Chondrocyte (in vitro differentiated cells): ENCODE results near the gene ADGRF5. TPM values are rescaled to one million over a fixed set of nuclear protein-coding genes. Genes with fewer than 3 reads are reported as not detected.
A peak's percentile ranks its signal among the peaks of the same experiment; 100 is the strongest.
"Not testable (repeated sequence)": the region's sequence is repeated elsewhere in the genome, so short reads cannot be mapped to it uniquely, and the experiment has no call there.

Experiments used
- DNase-seq: peaks from one replicate; pipeline ENCODE4 v3.0.0; 2021; ENCODE audit warnings: mixed read lengths, low spot score
- H3K27ac Mint-ChIP-seq: one replicate; pipeline ENCODE4 v1.8.0; 2021; ENCODE audit warnings: mild to moderate bottlenecking, moderate library complexity, mixed read lengths; ENCODE audit not compliant: unreplicated experiment
- H3K27me3 Mint-ChIP-seq: 2 replicates; pipeline ENCODE4 v1.8.0; 2021; ENCODE audit warnings: low read depth, mixed read lengths
- H3K36me3 Mint-ChIP-seq: 2 replicates; pipeline ENCODE4 v1.8.0; 2021; ENCODE audit warnings: low read depth, mixed read lengths
- H3K4me1 Mint-ChIP-seq: 2 replicates; pipeline ENCODE4 v1.8.0; 2021; ENCODE audit warnings: low read depth, mild to moderate bottlenecking, mixed read lengths
- H3K4me3 Mint-ChIP-seq: one replicate; pipeline ENCODE4 v1.8.0; 2021; ENCODE audit warnings: mild to moderate bottlenecking, moderate library complexity, mixed read lengths; ENCODE audit not compliant: unreplicated experiment
- H3K9me3 Mint-ChIP-seq: 2 replicates; pipeline ENCODE4 v1.8.0; 2021; ENCODE audit warnings: low read depth, mixed read lengths
- CTCF ChIP-seq: fragments of 200-600 bp; sonication (generic); IDR thresholded peaks from 2 replicates; pipeline ENCODE4 v1.5.0; 2021; ENCODE audit warnings: antibody characterized with exemption, mild to moderate bottlenecking, moderate library complexity
- total RNA-seq: library from RNA; stranded (reverse); gene quantifications from 3 replicates; pipeline ENCODE4 v1.2.1, GENCODE V29; 2021

Gene ADGRF5
- total RNA-seq, 1 donor from 2014 or later: 0.67 TPM

DNA sequence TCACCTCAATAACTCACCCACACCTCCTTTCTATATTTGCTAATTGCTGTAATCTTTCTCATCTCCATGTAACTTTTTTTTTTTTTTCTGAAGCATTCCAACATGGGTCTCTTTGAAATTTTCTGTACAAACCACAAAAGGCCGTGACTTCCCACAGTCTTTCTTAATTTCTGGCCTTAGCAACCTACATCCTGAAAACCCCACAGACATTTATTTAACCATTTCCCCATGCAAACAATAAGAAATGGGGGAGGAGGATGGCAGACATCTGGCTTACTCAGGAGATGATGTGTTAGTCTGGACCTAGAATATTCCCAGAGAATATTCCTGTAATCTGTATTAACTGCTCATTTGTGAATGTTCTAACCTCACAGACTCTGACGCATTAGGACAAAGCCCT, 70.9 kb downstream of the ADGRF5 start:
- Mint-ChIP-seq H3K4me1 (peaks cover 11% of the 10 kb centered on the region), H3K27ac (no peak overlapping the region), H3K27me3 (peaks cover 12% of the 10 kb centered on the region), H3K9me3 (no peaks in the 10 kb centered on the region), H3K4me3 (no peak overlapping the region), H3K36me3 (no peaks in the 10 kb centered on the region)
- TF ChIP-seq CTCF: no peak
- DNase-seq: no peak

DNA sequence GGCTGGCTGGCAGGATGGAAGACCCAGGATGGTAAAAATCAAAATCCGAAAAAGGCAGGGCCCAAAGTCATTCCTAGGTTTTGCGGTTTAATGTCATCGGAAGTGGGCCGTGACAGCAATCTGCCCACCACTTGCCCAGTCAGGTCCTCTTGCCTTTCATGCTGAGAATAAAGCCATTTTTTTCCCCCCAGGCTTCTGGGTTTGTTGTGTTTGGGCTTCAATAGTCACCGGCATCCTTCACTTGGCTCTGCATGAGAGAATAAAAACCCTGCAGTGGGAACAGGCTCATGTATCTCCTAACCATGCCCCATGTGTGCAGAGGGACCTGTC, 72.4 kb downstream of the ADGRF5 start:
- no peak for TF ChIP-seq CTCF
- Mint-ChIP-seq H3K27me3 (peaks cover 16% of the 10 kb centered on the region), H3K9me3 (no peaks in the 10 kb centered on the region), H3K4me1 (peaks cover 11% of the 10 kb centered on the region), H3K27ac (peak overlapping the region; percentile 29), H3K36me3 (no peaks in the 10 kb centered on the region), H3K4me3 (peak overlapping the region; percentile 68)
- no peak for DNase-seq

DNA sequence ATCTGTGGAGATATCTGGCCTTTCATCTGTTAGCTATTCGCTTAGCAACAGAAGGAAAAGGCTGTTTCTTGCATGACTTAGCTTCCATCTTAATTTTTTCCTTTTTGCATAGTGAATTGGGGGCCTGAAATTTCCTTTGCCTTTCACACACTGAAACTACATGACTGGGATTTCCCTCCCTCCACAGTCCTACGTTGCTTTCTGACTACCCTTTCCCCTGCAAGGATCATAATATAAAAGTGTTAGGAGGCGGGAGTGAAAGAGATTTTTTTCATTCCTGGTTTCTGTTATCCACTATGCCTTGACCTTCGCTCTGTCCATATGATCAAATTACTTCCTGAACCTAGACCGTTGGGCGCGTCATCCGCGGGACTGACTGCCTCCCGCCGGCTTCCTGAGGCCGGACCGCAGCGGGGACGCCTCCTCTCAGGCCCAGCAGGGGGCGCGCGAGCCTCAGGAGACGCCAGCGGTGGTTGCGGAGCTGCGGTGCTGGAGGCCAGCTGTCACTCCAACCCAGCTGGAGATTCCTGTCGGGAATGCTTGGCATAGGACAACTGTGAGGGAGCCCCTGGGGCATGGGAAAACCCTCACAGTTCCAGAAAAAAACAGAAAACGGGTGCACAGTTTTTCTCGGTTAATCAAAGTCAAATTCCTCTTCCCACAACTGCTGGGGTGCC, 72.9 kb downstream of the ADGRF5 start:
- H3K4me3 Mint-ChIP-seq: peak overlapping the region; percentile 68
- no peak for DNase-seq

DNA sequence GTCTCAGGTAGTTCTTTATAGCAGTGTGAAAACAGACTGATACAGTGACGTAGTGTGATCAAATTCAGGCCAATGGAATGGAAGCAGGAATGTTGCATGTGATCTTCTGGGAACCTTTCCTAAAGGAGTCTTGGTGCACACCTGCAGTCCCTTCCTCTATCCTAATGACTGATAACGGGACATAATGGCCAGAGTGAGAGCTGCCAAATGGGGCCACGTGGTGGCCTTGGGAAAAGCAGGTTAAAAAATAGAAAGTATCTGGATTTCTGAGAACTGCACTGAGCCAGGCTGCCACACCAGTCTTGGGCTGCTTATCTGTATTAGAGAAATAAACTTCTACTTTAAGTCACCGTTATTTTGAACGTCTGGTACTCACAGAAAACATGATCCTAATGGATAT, 76.6 kb downstream of the ADGRF5 start:
- H3K36me3 Mint-ChIP-seq: no peaks in the 10 kb centered on the region
- no peak for TF ChIP-seq CTCF
- H3K27ac Mint-ChIP-seq: no peak overlapping the region
- no peak overlapping the region for H3K4me3 Mint-ChIP-seq
- H3K9me3 Mint-ChIP-seq: peaks cover 22% of the 10 kb centered on the region
- H3K27me3 Mint-ChIP-seq: peaks cover 13% of the 10 kb centered on the region
- peaks cover 11% of the 10 kb centered on the region for H3K4me1 Mint-ChIP-seq
- no peak for DNase-seq

More for the DNA sequence above, 72.9 kb downstream of the ADGRF5 start:
- Mint-ChIP-seq H3K4me1 (peaks cover 11% of the 10 kb centered on the region), H3K9me3 (no peaks in the 10 kb centered on the region), H3K27me3 (peaks cover 16% of the 10 kb centered on the region), H3K27ac (peak overlapping the region; percentile 29), H3K36me3 (no peaks in the 10 kb centered on the region)
- TF ChIP-seq CTCF: peak; percentile 100

- not testable (repeated sequence) for H3K27ac Mint-ChIP-seq, DNase-seq, H3K27me3 Mint-ChIP-seq, H3K36me3 Mint-ChIP-seq, H3K4me1 Mint-ChIP-seq, H3K4me3 Mint-ChIP-seq
- peaks cover 22% of the 10 kb centered on the region for H3K9me3 Mint-ChIP-seq
Measured at GRCh38 chr6:46842252-46842846, 79.4 kb downstream of the ADGRF5 start.

DNA sequence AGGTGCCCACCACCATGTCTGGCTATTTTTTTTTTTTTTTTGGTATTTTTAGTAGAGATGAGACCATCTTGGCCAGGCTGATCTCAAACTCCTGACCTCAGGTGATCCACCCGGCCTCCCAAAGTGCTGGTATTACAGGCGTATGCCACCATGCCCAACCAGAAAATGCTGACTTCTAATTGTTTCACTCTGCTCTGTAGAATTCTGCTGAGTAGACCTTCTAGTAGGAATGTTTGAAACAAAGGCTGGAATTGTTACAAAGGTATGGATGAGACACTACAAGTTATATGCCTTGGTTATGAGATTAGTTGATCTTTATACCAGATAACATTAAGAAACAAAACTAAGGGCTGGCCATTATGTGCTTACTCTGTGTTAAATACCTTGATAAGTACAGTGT, 83.7 kb downstream of the ADGRF5 start:
- Mint-ChIP-seq H3K27ac (no peak overlapping the region), H3K36me3 (no peaks in the 10 kb centered on the region), H3K4me3 (no peak overlapping the region), H3K9me3 (peaks cover 21% of the 10 kb centered on the region), H3K27me3 (no peaks in the 10 kb centered on the region), H3K4me1 (no peaks in the 10 kb centered on the region)
- DNase-seq: no peak
- no peak for TF ChIP-seq CTCF

GRCh38 chr6:46834991-46835390, 86.7 kb downstream of the ADGRF5 start:
- not testable (repeated sequence) for DNase-seq, H3K4me1 Mint-ChIP-seq

DNA sequence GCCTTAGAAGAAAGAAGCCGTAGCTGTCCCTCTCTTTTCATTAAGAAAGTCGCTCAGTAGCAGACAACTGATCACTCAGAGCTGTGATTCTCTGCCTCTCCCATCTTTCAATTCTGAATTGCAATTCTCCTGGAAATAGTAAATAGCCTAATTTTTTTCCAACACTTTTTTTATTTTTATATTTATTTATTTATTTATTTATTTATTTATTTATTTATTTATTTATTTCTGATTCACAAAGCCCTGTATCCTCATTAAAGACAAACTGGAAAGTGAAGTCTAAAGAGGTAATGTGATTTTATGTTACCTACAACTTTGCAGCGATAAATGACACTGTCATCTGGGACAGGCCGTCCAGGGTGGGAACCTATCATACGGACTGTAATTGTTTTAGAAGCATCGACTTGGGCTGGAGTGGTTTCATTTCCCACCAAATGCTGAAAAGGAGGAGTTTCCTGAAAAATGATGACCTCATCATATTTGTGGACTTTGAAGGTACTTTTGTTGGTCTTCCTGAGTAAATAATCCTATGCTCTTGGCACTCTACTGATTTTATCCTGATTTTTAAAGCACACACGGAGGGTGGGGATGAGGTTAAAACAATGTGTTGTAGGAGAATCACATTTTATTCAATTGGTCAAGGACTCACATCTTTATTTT, 87.4 kb downstream of the ADGRF5 start:
- H3K4me1 Mint-ChIP-seq, H3K27ac Mint-ChIP-seq, H3K36me3 Mint-ChIP-seq, H3K4me3 Mint-ChIP-seq, DNase-seq, H3K9me3 Mint-ChIP-seq, H3K27me3 Mint-ChIP-seq: not testable (repeated sequence)

More at GRCh38 chr6:46834991-46835390, 86.7 kb downstream of the ADGRF5 start:
- not testable (repeated sequence) for H3K27me3 Mint-ChIP-seq, H3K27ac Mint-ChIP-seq, H3K4me3 Mint-ChIP-seq, H3K9me3 Mint-ChIP-seq, H3K36me3 Mint-ChIP-seq
